ENCODE data around the gene BCKDK.

Gene BCKDK

GRCh38 chr16:31108035-31108793, at the start of gene BCKDK:
Gene BCKDK, plus strand, starts transcription at chr16:31108386. Its CDS starts 838 bp downstream, at chr16:31109224.
- peak; percentile 77 for DNase-seq

DNA sequence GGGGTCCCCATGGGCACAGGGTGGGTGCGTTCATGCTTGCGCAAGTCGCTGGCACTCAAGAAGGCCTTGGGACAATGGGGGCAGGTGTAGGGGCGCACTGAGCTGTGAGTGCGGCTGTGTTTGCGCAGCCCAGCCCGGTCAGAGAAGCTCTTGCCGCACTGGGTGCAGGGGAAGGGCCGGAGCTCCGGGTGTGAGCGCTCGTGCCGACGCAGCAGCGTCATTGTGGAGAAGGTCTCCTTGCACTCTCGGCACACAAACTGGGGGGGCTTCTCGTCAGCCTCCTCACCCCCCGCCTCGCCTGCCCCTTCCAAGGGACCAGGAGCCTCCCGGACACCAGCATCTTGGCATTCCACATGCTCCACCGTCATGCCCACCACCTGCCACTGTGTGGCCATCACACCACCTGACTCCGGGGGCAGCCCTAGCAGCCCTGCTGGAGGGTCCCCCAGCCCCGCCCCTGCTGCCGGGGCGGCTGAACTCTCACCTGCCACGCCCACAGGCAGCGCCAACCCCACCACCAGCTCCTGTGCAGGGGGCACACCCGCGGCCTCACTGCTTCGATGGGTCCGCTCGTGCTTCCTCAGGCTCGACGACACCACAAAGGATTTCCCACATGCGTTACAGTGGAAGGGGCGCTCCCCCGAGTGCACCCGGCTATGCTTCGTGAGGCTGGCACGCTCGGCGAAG, 46.9 kb upstream of the BCKDK start:
- DNase-seq, result no peak

GRCh38 chr16:31061813-31062440, 46.3 kb upstream of the BCKDK start:
- DNase-seq, result no peak

DNA sequence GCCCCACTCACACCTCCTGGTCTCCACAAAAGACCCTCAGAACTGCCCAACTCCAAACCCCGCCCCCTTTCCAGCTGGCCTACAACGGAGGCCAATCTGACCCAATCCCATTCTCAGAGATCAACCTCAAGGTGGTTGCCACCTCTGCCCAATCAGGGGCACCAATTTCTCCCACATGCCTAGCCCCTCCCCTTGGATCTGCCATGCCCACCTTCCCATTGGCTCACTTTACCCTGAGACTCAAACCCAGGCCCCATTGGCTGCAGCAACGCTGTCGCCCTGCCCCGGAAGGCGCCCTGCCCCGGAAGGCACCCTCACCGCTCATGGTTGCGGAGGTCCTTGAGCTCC, 44.7 kb upstream of the BCKDK start:
- no peak for DNase-seq

GRCh38 chr16:31063843-31064611, 44.2 kb upstream of the BCKDK start:
- no peak for DNase-seq

- peak; percentile 97 for DNase-seq
Measured at GRCh38 chr16:31064882-31065461, 43.2 kb upstream of the BCKDK start.

DNA sequence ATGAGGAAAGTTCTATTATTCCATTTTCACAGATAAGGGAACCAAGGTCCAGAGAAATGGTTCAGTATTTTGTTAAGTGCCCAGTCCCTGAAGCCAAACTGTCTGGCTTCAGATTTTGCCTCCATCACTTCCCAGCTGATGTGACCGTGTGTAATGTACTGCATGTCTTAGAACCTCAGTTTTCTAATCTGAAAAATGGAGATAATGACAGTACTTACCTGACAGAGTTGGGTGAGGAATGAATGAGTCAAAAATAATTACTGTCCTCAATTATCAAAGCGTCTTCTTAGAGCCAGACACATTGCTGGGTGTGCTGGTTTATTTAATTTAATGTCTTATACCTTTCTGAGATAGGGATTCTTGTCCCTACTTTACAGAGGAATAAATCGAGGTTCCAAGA, 40.8 kb upstream of the BCKDK start:
- no peak for DNase-seq

- peak; percentile 83 for DNase-seq
Measured at GRCh38 chr16:31071861-31072260, 36.3 kb upstream of the BCKDK start.

DNA sequence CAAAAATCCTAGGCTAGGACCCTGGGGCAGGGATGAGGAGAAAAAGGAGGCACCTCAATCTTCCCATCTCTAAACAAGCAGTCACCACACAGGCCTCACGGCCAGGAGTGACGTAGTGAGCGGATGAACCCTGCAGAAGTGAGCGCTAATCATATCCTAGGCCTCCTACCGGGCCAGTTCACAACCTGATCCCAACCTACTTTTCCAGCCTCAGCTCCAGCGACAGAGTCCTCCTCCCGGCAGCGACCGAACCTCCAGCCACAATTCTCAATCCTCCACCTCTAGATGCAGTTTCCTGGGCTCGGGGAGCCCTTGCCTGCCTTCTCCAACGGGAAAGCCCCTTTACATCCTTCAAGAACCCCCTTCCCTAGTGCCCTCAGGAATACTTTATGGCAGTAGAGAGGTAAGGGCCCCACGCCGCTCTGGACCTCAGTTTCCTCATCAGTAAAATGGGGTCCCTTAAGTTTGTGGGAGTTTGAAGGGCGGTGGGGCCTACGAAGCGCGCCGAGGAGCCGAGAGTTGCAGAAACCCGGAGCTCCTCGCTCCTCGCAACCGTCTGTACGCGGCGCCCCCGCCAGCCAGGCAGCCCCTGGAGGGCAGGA, 35.5 kb upstream of the BCKDK start:
- peak; percentile 44 for DNase-seq

DNA sequence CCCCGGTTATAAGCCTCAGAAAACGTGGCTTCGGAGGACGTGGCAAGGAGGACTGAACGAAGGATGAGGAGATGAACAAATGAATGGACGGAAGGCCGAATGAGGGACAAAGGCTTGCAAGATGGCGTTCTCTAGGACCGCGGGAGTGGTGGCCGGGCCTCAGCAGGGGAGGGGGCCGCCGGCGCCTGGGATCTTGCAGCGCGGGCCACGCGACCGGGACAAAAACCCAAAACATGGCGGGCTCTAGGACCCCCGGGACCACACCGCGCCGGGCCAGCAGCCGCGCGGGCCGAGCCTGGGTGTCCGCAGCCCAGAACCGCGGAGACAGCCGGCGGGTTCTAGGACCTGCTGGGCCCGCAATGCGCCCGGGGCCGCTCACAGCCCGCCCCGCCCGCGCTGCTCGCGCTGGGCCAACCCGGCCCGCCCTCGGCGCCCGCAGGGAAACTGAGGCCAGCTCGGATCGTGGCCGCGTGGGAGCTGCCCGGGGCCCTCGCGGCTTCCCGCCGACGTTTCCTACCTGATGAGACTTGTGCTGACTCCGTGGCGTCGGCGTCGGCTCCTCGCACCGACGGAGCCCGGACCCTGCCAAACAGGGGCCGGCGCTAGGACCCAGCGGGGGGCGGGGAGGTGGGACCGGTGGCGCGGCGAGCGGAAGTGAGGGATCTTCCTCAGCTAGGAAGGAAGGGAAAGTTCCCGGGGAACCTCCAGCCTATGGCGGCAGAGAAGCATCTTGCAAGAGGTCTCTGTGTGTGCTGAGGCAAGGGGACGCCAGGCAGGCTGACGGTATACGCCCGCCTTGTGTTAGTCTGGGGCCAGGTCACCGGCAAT, 34.8 kb upstream of the BCKDK start:
- DNase-seq, result peak; percentile 84

DNA sequence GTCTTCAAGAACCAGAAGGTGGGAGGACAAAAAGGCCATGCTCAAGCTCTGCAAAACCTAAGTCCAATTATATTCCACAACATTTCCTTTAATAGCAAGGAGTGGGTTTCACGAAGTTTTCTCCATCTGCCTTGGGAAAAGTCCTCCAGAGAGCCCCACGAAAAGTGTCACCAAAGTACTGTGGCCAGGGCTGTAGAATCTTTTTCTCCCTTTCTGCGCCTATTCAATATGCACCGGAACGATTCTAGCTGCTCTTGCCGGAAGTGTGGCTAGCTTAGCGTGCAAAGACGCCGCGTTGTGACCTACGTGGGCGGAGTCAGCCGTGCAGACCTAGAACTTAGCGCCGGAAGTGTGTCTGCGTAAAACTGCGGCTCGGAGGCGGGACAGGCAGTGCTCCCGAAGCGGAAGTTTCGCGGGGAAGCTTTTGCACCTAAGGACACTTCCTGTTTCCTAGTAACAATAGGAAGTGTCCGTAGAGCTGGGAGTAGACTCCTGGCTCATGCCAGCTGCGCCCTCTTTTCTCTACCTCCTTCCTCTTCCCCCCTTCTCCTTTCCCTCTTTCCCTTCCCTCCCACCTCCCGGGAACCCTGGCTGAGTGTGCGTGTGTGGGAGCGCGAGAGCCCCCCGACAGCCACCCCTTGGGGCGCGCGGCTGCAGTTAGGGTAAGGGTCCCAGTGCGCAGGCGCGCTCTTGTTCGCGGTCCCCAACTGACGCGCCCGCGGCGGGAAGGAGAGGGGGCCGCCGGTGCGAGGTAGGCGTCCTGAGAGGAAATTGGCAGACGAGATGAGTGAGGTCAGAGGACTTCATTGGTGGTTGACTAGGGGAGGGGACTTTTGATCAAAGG, 34.0 kb upstream of the BCKDK start, which contains the start of the genes ZNF646 and ZNF668:
TSS of gene ZNF646 (plus strand) at position 453 of the 844 bp plus-strand sequence. CDS start 1,903 bp downstream, outside the sequence.
TSS of gene ZNF668 (minus strand) at position 271 of the 844 bp plus-strand sequence. CDS start 9,781 bp downstream, outside the sequence.
- DNase-seq, result peak; percentile 100

- DNase-seq, result no peak
Measured at GRCh38 chr16:31074814-31075183, 33.4 kb upstream of the BCKDK start.

GRCh38 chr16:31076319-31076718, 31.9 kb upstream of the BCKDK start:
- DNase-seq, result no peak

- no peak for DNase-seq
Measured at GRCh38 chr16:31077024-31077423, 31.2 kb upstream of the BCKDK start.

- DNase-seq, result no peak
Measured at GRCh38 chr16:31077592-31078396, 30.4 kb upstream of the BCKDK start.

DNA sequence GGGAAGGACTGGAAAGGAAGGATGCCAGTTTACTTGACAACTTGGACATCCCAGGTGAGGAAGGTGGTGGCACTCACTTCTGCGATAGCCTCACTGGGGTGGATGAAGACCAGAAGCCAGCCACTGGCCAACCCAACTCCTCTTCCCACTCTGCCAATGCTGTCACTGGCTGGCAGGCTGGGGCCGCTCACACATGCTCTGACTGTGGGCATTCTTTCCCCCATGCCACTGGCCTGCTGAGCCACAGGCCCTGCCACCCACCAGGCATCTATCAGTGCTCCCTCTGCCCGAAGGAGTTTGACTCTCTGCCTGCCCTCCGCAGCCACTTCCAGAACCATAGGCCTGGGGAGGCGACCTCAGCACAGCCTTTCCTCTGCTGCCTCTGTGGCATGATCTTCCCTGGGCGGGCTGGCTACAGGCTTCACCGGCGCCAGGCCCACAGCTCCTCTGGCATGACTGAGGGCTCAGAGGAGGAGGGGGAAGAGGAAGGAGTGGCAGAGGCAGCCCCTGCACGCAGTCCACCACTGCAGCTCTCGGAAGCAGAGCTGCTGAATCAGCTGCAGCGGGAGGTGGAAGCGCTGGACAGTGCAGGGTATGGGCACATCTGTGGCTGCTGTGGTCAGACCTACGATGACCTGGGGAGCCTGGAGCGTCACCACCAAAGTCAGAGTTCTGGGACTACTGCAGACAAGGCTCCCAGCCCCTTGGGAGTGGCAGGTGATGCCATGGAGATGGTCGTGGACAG, 29.4 kb upstream of the BCKDK start:
- DNase-seq, result no peak

DNA sequence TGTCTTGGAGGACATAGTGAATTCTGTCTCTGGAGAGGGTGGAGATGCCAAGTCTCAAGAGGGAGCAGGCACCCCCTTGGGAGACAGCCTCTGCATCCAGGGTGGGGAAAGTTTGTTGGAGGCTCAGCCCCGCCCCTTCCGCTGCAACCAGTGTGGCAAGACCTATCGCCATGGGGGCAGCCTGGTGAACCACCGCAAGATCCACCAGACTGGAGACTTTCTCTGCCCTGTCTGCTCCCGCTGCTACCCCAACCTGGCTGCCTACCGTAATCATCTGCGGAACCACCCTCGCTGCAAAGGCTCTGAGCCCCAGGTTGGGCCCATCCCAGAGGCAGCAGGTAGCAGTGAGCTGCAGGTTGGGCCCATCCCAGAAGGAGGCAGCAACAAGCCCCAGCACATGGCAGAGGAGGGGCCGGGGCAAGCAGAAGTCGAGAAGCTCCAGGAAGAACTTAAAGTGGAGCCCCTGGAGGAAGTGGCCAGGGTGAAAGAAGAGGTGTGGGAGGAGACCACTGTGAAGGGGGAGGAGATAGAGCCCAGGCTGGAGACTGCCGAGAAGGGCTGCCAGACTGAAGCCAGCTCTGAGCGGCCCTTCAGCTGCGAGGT, 28.7 kb upstream of the BCKDK start:
- no peak for DNase-seq

GRCh38 chr16:31080035-31080629, 28.1 kb upstream of the BCKDK start:
- DNase-seq, result no peak

Measured in HCEC 1CT (cell line).